ENCODE data around the gene TNFRSF6B.

Gene TNFRSF6B

GRCh38 chr20:63678071-63678470 lies 18.4 kb upstream of the TNFRSF6B start (continued):
- TF ChIP-seq CSRNP3 (CRISPR knock-in tag; IDR thresholded peaks at IDR 0.05) (no peak), ZNF70 (CRISPR knock-in tag; IDR thresholded peaks at IDR 0.05) (no peak), CSDC2 (CRISPR knock-in tag; IDR thresholded peaks at IDR 0.05) (no peak)

- ATAC-seq = no peak
- TF ChIP-seq OSR1 (CRISPR knock-in tag; IDR thresholded peaks at IDR 0.05) = no peak
- no peak for TF ChIP-seq PATZ1 (CRISPR knock-in tag; IDR thresholded peaks at IDR 0.05; ENCODE audit: borderline replicate concordance)
- TF ChIP-seq TOX (CRISPR knock-in tag; IDR thresholded peaks at IDR 0.05; ENCODE audit: borderline replicate concordance) = no peak
- TF ChIP-seq ZNF70 (CRISPR knock-in tag; IDR thresholded peaks at IDR 0.05) = no peak
- TF ChIP-seq ZNF8 (CRISPR knock-in tag; IDR thresholded peaks at IDR 0.05) = no peak
- TF ChIP-seq BACH2 (CRISPR knock-in tag; IDR thresholded peaks at IDR 0.05; ENCODE audit: borderline replicate concordance) = no peak
- TF ChIP-seq POU6F1 (CRISPR knock-in tag; IDR thresholded peaks at IDR 0.05; ENCODE audit: borderline replicate concordance, low read depth) = no peak
- no peak for TF ChIP-seq ZFP30 (CRISPR knock-in tag; IDR thresholded peaks at IDR 0.05)
- no peak for TF ChIP-seq RARB (CRISPR knock-in tag; IDR thresholded peaks at IDR 0.05)
- TF ChIP-seq TCF4 (CRISPR knock-in tag; IDR thresholded peaks at IDR 0.05; ENCODE audit: borderline replicate concordance) = no peak
- TF ChIP-seq ARNTL (CRISPR knock-in tag; IDR thresholded peaks at IDR 0.05; ENCODE audit: borderline replicate concordance, low read depth) = no peak
- no peak for TF ChIP-seq GLIS3 (CRISPR knock-in tag; IDR thresholded peaks at IDR 0.05)
- no peak for TF ChIP-seq ZC3H10 (CRISPR knock-in tag; IDR thresholded peaks at IDR 0.05)
- TF ChIP-seq ISL1 (CRISPR knock-in tag; IDR thresholded peaks at IDR 0.05) = no peak
- no peak for TF ChIP-seq CSRNP3 (CRISPR knock-in tag; IDR thresholded peaks at IDR 0.05)
- TF ChIP-seq TSHZ2 (CRISPR knock-in tag; IDR thresholded peaks at IDR 0.05) = no peak
- TF ChIP-seq ZFP3 (CRISPR knock-in tag; IDR thresholded peaks at IDR 0.05) = no peak
- no peak for TF ChIP-seq CSDC2 (CRISPR knock-in tag; IDR thresholded peaks at IDR 0.05)
Observed at GRCh38 chr20:63678667-63679465, 17.6 kb upstream of the TNFRSF6B start.

- no peak for TF ChIP-seq ZNF8 (CRISPR knock-in tag; IDR thresholded peaks at IDR 0.05)
- no peak for TF ChIP-seq TOX (CRISPR knock-in tag; IDR thresholded peaks at IDR 0.05; ENCODE audit: borderline replicate concordance)
- TF ChIP-seq CSDC2 (CRISPR knock-in tag; IDR thresholded peaks at IDR 0.05) = no peak
- TF ChIP-seq OSR1 (CRISPR knock-in tag; IDR thresholded peaks at IDR 0.05) = no peak
- no peak for TF ChIP-seq SNAI2 (CRISPR knock-in tag; IDR thresholded peaks at IDR 0.05)
- TF ChIP-seq PPARA (CRISPR knock-in tag; IDR thresholded peaks at IDR 0.05; ENCODE audit: borderline replicate concordance) = no peak
- TF ChIP-seq PATZ1 (CRISPR knock-in tag; IDR thresholded peaks at IDR 0.05; ENCODE audit: borderline replicate concordance) = no peak
- TF ChIP-seq ARNTL (CRISPR knock-in tag; IDR thresholded peaks at IDR 0.05; ENCODE audit: borderline replicate concordance, low read depth) = no peak
- TF ChIP-seq ZC3H10 (CRISPR knock-in tag; IDR thresholded peaks at IDR 0.05) = no peak
- TF ChIP-seq BACH2 (CRISPR knock-in tag; IDR thresholded peaks at IDR 0.05; ENCODE audit: borderline replicate concordance) = no peak
- TF ChIP-seq ZNF70 (CRISPR knock-in tag; IDR thresholded peaks at IDR 0.05) = no peak
- TF ChIP-seq POU6F1 (CRISPR knock-in tag; IDR thresholded peaks at IDR 0.05; ENCODE audit: borderline replicate concordance, low read depth) = no peak
- TF ChIP-seq ZNF565 (CRISPR knock-in tag; conservative IDR thresholded peaks at IDR 0.05; ENCODE audit: low read depth) = no peak
- TF ChIP-seq GLIS3 (CRISPR knock-in tag; IDR thresholded peaks at IDR 0.05) = no peak
- no peak for TF ChIP-seq TCF4 (CRISPR knock-in tag; IDR thresholded peaks at IDR 0.05; ENCODE audit: borderline replicate concordance)
- no peak for ATAC-seq
Observed at GRCh38 chr20:63679799-63680305, 16.6 kb upstream of the TNFRSF6B start.

Measured in SK-N-SH treated with all-trans-retinoic acid at 6 μM for 48 hours (cell line).